ENCODE measurements around the gene PDSS1.

- no peak for TF ChIP-seq POLR2AphosphoS5 (IDR thresholded peaks at IDR 0.05)
- no peak for TF ChIP-seq CTCF (IDR thresholded peaks at IDR 0.05)
- no peak for TF ChIP-seq POLR2A (IDR thresholded peaks at IDR 0.05)
- no peak for TF ChIP-seq EP300 (IDR thresholded peaks at IDR 0.05)
These were observed 37.9 kb downstream of the PDSS1 start for GRCh38 chr10:26735435-26735834.
